ENCODE data around the gene PDZD7. TPM values are rescaled to one million over a fixed set of nuclear protein-coding genes. Genes with fewer than 3 reads are reported as not detected.

PDZD7 gene
- polyA plus RNA-seq, 1 experiment: 0.86 TPM

DNA sequence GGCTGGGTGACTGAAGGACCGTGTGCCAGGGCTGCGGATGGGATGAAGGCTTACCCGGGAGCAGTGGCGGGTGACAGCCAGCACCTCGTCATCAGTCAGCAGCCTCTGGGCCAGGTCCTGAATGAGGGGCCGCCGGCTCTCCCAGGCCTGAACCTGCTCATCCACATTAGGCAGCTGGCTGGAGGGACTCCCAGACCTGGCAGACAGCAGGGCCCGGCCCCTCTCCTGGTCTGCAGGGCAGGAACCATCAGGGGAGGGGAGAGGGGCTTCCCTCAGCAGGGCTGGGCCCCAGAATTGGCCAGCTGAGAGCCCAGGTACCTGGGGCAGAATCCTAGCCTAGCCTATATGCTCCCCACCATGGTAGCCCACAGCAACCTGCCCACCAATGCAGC lies 15.4 kb downstream of the PDZD7 start:
- ChIA-PET POLR2A (interaction anchor here (0.5 kb wide), 1 partner anchor 18 kb away, joined by 3 read pairs; no protein-coding TSS in a partner anchor), CTCF (interaction anchor here (0.8 to 7.6 kb wide), 12 partner anchors 14 to 126 kb away, joined by 3 to 479 read pairs (median 17); partner anchors contain the start of genes KAZALD1, LZTS2, MRPL43 and PDZD7)
- no peaks in the 10 kb centered on the region for H3K27me3 ChIP-seq (ENCODE audit: control insufficient read depth, insufficient read depth, low read length)
- no peak for DNase-seq (ENCODE audit: low read depth)
- TF ChIP-seq, protein P1, sequence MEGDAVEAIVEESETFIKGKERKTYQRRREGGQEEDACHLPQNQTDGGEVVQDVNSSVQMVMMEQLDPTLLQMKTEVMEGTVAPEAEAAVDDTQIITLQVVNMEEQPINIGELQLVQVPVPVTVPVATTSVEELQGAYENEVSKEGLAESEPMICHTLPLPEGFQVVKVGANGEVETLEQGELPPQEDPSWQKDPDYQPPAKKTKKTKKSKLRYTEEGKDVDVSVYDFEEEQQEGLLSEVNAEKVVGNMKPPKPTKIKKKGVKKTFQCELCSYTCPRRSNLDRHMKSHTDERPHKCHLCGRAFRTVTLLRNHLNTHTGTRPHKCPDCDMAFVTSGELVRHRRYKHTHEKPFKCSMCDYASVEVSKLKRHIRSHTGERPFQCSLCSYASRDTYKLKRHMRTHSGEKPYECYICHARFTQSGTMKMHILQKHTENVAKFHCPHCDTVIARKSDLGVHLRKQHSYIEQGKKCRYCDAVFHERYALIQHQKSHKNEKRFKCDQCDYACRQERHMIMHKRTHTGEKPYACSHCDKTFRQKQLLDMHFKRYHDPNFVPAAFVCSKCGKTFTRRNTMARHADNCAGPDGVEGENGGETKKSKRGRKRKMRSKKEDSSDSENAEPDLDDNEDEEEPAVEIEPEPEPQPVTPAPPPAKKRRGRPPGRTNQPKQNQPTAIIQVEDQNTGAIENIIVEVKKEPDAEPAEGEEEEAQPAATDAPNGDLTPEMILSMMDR (IDR thresholded peaks at IDR 0.05; ENCODE audit: insufficient read depth, low read depth, low read length): no peak
- no peaks in the 10 kb centered on the region for H3K36me3 ChIP-seq (ENCODE audit: control insufficient read depth, insufficient read depth, low read length)
- H3K4me3 ChIP-seq (ENCODE audit: low read depth, low read length): no peak overlapping the region

DNA sequence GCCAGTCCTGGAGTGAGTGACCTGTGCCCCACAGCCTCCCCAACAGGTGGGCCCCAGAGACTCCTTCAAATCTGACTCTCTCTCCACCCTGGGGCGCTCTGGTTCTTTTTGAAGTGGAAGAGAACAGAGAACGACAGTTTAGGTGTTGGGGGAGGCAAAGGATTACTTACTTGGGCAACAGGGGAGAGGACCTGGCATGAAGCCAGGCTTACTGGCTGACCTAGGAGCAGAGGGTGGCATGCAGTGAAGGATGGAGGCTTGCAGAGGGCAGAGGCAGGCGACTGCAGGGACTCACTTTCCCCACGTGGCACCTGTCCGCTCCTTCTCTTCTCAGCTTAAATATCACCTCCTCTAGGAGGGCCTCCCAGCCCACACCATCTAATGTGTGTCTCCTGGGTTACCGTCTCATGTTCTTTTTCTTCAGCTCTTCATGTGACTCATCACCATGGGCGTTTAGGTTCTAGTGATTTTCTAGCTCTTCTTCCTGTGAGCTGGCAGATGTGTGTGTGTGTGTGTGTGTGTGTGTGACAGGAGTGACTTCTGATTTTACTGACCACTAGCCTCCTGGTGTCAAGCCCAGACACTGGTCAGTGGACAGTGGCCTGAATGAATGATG lies 15.9 kb downstream of the PDZD7 start:
- ChIA-PET POLR2A (interaction anchor here (0.5 kb wide), 1 partner anchor 18 kb away, joined by 3 read pairs; no protein-coding TSS in a partner anchor), CTCF (interaction anchor here (0.7 to 7.6 kb wide), 28 partner anchors 15 to 773 kb away, joined by 3 to 479 read pairs (median 4); partner anchors contain the start of genes HIF1AN, KAZALD1, LZTS2 and MRPL43)
- Histone ChIP-seq H3K36me3 (ENCODE audit: control insufficient read depth, insufficient read depth, low read length) (no peaks in the 10 kb centered on the region), H3K27me3 (ENCODE audit: control insufficient read depth, insufficient read depth, low read length) (no peaks in the 10 kb centered on the region), H3K4me3 (ENCODE audit: low read depth, low read length) (no peak overlapping the region)
- TF ChIP-seq, protein P1 (IDR thresholded peaks at IDR 0.05; ENCODE audit: insufficient read depth, low read depth, low read length): no peak
- peak; percentile 42 for DNase-seq (ENCODE audit: low read depth)

DNA sequence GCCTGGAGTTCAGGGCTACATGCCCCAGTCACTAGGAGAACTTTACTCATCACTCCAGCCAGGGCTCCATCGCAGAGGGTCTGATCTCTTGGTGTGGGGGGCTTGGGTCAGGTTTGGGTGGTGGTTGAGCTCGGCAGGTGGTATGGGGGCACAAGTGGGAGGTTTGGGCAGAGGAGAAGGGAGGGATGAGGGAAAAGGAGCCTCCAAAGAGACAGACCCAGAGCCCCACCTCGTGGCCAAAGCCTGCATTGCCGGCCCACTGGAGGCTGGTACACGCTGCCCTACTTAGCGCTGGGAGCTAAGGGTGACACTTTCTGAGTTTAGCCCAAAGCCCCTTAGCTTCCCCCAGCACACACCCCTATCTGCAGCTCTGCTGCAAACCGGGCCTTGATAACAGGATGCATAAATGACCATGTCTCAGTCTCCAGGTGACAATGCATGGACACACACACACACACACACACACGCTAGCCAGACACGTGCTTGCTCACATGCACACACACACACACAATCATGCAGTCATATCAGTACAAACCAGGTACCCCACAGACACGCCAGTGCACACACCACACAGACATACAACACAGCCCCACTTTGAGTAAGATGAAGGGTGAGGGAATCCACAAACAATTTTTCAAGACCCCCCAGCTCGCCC lies 16.6 kb downstream of the PDZD7 start:
- DNase-seq (ENCODE audit: low read depth): no peak
- ChIA-PET POLR2A (no interaction called here), CTCF (interaction anchor here (0.6 to 7.6 kb wide), 30 partner anchors 15 to 774 kb away, joined by 3 to 479 read pairs (median 4); partner anchors contain the start of genes HIF1AN, KAZALD1, LZTS2 and MRPL43)
- Histone ChIP-seq H3K4me3 (ENCODE audit: low read depth, low read length) (no peak overlapping the region), H3K36me3 (ENCODE audit: control insufficient read depth, insufficient read depth, low read length) (no peaks in the 10 kb centered on the region), H3K27me3 (ENCODE audit: control insufficient read depth, insufficient read depth, low read length) (no peaks in the 10 kb centered on the region)
- TF ChIP-seq, protein P1 (IDR thresholded peaks at IDR 0.05; ENCODE audit: insufficient read depth, low read depth, low read length): peak; percentile 98

DNA sequence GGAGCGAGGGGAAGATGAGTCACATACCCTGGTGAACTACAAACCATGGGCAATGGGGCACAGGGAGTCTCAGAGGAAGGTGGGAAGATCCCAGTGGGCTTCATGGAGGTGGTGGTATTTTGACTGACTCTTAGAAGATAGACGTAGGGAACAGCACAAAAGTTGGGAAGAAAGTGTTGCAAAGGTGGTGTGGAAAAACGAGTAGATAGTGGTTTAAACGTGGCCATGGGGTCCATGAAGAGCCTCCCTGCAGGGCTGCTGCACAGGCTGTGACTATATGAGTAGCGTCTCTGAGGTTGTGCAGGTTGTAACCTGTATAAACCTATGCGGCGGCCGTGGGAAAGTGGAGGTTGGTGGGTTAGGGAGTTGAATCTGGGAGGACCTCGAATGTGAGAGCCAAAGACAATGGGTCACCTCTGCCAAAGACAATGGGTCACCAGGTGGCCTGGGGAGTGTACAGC lies 17.5 kb downstream of the PDZD7 start:
- no peak for DNase-seq (ENCODE audit: low read depth)
- H3K4me3 ChIP-seq (ENCODE audit: low read depth, low read length): no peak overlapping the region
- TF ChIP-seq, protein P1 (IDR thresholded peaks at IDR 0.05; ENCODE audit: insufficient read depth, low read depth, low read length): no peak
- ChIA-PET CTCF (interaction anchor here (1.0 to 7.6 kb wide), 8 partner anchors 16 to 119 kb away, joined by 4 to 479 read pairs (median 16); partner anchors contain the start of genes LZTS2, MRPL43, PDZD7 and SFXN3), POLR2A (no interaction called here)
- H3K27me3 ChIP-seq (ENCODE audit: control insufficient read depth, insufficient read depth, low read length): no peaks in the 10 kb centered on the region
- peaks cover 1% of the 10 kb centered on the region for H3K36me3 ChIP-seq (ENCODE audit: control insufficient read depth, insufficient read depth, low read length)

Data from BJ (cell line).